Measurements from ENCODE around the gene STAB2. TPM values are rescaled to one million over a fixed set of nuclear protein-coding genes. Genes with fewer than 3 reads are reported as not detected.

Gene STAB2
- total RNA-seq, 2 donors from 2014 or later: under 0.01 TPM; not detected in 1

- Histone ChIP-seq H3K4me3 (no peak overlapping the region), H3K36me3 (replicated peaks in 1 of 2; ENCODE audit: insufficient read depth in 1 of 2, low read depth in 2 of 2) (no peaks in the 10 kb centered on the region), H3K9me3 (no peaks in the 10 kb centered on the region), H3K27ac (no peak overlapping the region), H3K27me3 (no peaks in the 10 kb centered on the region), H3K4me1 (peaks cover 15% of the 10 kb centered on the region)
- 79 to 87% methylated on average over 5 of the region's 5 CpGs for WGBS, 2 donors
- intact Hi-C loops (cut with DNase I): no loop called here
- TF ChIP-seq POLR2A (IDR thresholded peaks at IDR 0.05) (no peak), CTCF (IDR thresholded peaks at IDR 0.05) (no peak)
- DNase-seq (no peak), ATAC-seq (no peak)
Measured at GRCh38 chr12:103810111-103810510, 223.0 kb downstream of the STAB2 start.

DNA sequence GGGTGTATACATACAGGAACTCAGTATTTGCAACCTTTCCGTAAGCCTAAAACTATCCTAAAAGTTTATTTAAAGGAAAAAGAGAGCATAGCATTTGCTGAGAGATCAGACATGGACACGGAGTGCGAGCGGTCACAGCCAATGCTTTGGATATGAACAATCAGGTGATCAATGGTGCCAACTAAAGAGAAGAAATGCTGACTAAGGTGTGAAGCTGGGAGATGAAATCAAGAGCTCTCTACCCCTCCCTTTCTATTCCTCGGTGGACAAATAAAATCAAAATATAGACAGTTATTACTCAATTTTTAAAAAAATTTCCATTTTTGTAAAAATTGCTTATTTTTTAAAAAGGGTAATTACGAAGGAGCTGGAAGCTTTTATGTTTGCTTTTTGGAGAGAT is 224.7 kb downstream of the STAB2 start:
- no peak for TF ChIP-seq CTCF (IDR thresholded peaks at IDR 0.05)
- TF ChIP-seq POLR2A (IDR thresholded peaks at IDR 0.05): no peak
- 89% methylated on average over 6 of the region's 6 CpGs for WGBS, 2 donors
- H3K4me1 ChIP-seq: peaks cover 10% of the 10 kb centered on the region
- no peak overlapping the region for H3K4me3 ChIP-seq
- no peak for DNase-seq
- H3K36me3 ChIP-seq (replicated peaks in 1 of 2; ENCODE audit: insufficient read depth in 1 of 2, low read depth in 2 of 2): no peaks in the 10 kb centered on the region
- intact Hi-C loops (cut with DNase I): no loop called here
- H3K27me3 ChIP-seq: no peaks in the 10 kb centered on the region
- no peak overlapping the region for H3K27ac ChIP-seq
- no peak for ATAC-seq
- H3K9me3 ChIP-seq: no peaks in the 10 kb centered on the region

DNA sequence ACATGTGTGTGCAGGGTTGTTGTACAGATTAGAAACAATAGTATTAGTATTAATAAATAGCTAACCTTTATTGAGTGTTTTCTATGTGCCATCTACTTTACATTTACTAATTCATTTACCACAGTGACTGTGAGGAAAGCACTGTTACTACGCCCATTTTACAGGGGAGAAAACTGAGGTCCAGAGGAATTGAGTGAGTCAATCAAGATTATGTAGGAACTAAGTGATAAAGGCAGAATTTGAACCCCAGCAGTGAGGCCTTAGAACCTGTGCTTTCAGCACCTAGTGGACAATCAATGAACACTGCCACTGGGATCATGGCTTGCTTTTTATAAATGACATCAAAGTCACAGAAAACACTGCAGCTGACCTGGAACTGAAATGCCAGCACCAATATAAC is 225.7 kb downstream of the STAB2 start:
- TF ChIP-seq POLR2A (IDR thresholded peaks at IDR 0.05) (no peak), CTCF (IDR thresholded peaks at IDR 0.05) (no peak)
- Histone ChIP-seq H3K36me3 (replicated peaks in 1 of 2; ENCODE audit: insufficient read depth in 1 of 2, low read depth in 2 of 2) (no peaks in the 10 kb centered on the region), H3K27me3 (no peaks in the 10 kb centered on the region), H3K27ac (no peak overlapping the region), H3K4me1 (peaks cover 10% of the 10 kb centered on the region), H3K4me3 (no peak overlapping the region), H3K9me3 (no peaks in the 10 kb centered on the region)
- intact Hi-C loops (cut with DNase I): no loop called here
- no peak for ATAC-seq
- DNase-seq: no peak
- 92 to 100% methylated on average over 1 of the region's 1 CpG for WGBS, 2 donors

DNA sequence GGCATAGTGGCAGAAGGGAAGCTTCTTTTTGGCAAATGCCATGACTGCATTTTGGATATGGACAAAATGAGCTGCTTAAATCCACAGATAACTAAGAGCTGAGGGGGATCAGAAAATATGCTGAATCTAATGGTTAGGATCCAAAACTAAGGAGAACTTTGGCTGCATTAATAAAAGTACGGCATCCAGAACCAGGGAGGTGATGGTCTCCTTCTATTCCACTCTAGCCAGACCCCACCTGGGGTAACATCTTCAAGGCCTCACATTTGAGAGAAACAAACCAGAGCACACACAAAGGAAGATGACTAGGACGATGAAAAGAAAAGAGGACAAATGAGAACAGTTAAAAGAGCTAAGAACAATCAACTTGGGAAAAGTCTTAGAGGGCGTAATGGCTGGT is 226.4 kb downstream of the STAB2 start:
- intact Hi-C loops (cut with DNase I): no loop called here

More for the DNA sequence above, 226.4 kb downstream of the STAB2 start:
- Histone ChIP-seq H3K4me1 (peaks cover 4% of the 10 kb centered on the region), H3K36me3 (replicated peaks in 1 of 2; ENCODE audit: insufficient read depth in 1 of 2, low read depth in 2 of 2) (no peaks in the 10 kb centered on the region), H3K27me3 (no peaks in the 10 kb centered on the region), H3K4me3 (no peak overlapping the region), H3K9me3 (no peaks in the 10 kb centered on the region), H3K27ac (no peak overlapping the region)
- 91% methylated on average over 3 of the region's 3 CpGs for WGBS, 2 donors
- DNase-seq: no peak
- no peak for TF ChIP-seq POLR2A (IDR thresholded peaks at IDR 0.05)
- no peak for TF ChIP-seq CTCF (IDR thresholded peaks at IDR 0.05)
- ATAC-seq: no peak

Data from body of pancreas (tissue), 4 donors.